ENCODE data around the gene HPGDS. TPM values are rescaled to one million over a fixed set of nuclear protein-coding genes. Genes with fewer than 3 reads are reported as not detected.
"Not testable (repeated sequence)": the region's sequence is repeated elsewhere in the genome, so short reads cannot be mapped to it uniquely, and the experiment has no call there.

The HPGDS gene
- not detected for total RNA-seq

DNA sequence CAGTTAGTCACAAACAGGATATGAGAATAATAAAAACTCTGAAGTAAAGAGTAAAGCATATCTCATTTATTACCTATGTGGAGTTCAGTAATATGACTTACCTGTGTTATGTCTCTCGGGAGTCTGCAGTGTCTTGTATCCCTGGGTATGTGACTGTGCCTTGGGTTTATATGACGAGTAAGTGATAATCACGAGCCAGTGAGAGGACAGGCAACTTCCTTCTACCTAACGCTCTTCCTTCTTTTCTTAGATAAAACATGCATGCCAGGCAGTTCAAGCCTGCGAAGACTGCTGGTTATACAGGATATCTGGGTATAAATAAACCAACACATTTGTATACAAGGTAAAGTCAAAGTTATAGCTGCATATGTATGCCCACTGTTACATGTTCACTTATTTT lies at the start of gene HPGDS:
TSS of gene HPGDS (minus strand) at position 143 of the 400 bp plus-strand sequence. CDS start 8,207 bp downstream, outside the sequence.
- H3K4me1 ChIP-seq: no peaks in the 10 kb centered on the region
- intact Hi-C loops (cut with DNase I): no loop called here
- DNase-seq (ENCODE audit: low spot score in 2 of 2): no peak
- no peak within 1 kb of the TSS for H3K27ac ChIP-seq
- H3K4me3 ChIP-seq: no peak within 1 kb of the TSS
- H3K9me3 ChIP-seq: no peaks in the 10 kb centered on the region
- H3K27me3 ChIP-seq: no peaks in the 10 kb centered on the region
- H3K36me3 ChIP-seq: no peaks in the 10 kb centered on the region
- TF ChIP-seq, protein P1, sequence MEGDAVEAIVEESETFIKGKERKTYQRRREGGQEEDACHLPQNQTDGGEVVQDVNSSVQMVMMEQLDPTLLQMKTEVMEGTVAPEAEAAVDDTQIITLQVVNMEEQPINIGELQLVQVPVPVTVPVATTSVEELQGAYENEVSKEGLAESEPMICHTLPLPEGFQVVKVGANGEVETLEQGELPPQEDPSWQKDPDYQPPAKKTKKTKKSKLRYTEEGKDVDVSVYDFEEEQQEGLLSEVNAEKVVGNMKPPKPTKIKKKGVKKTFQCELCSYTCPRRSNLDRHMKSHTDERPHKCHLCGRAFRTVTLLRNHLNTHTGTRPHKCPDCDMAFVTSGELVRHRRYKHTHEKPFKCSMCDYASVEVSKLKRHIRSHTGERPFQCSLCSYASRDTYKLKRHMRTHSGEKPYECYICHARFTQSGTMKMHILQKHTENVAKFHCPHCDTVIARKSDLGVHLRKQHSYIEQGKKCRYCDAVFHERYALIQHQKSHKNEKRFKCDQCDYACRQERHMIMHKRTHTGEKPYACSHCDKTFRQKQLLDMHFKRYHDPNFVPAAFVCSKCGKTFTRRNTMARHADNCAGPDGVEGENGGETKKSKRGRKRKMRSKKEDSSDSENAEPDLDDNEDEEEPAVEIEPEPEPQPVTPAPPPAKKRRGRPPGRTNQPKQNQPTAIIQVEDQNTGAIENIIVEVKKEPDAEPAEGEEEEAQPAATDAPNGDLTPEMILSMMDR (IDR thresholded peaks at IDR 0.05): no peak

DNA sequence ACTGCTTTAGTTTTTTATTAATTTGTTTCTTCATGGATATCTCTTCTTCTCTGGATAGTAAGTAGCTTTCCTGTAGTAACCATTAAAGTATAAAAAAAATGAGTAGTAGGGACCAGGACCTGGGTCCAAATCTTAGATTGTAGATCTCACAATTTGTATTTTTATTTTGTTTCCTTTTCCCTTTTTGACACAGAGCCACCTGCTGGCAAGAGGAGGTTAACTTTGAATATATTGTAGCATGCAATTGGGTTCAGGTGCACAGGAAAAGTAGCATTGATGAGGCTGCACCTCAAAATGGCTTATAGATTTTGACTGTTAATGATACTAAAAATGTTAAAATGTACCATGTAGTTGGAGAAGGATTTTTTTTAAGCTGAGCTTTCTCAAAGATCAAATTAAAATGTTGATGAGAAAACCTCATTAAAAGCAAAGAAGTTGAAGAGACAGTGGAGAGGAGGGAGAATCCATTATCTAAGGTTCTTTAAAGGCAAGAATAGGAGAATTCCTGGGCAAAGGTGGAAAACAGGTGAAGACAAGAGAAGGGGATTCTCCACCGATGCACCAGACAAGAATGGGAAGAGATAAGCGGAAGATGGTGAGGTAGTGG lies 48.3 kb upstream of the HPGDS start:
- TF ChIP-seq, protein P1 (IDR thresholded peaks at IDR 0.05): peak in 1 of 3 experiments; percentile 20
- H3K36me3 ChIP-seq: no peaks in the 10 kb centered on the region
- H3K4me1 ChIP-seq: no peaks in the 10 kb centered on the region
- DNase-seq (ENCODE audit: low spot score in 2 of 2): no peak
- no peak overlapping the region for H3K27ac ChIP-seq
- H3K27me3 ChIP-seq: no peaks in the 10 kb centered on the region
- no peaks in the 10 kb centered on the region for H3K9me3 ChIP-seq
- no peak overlapping the region for H3K4me3 ChIP-seq
- intact Hi-C loops (cut with DNase I): no loop called here

DNA sequence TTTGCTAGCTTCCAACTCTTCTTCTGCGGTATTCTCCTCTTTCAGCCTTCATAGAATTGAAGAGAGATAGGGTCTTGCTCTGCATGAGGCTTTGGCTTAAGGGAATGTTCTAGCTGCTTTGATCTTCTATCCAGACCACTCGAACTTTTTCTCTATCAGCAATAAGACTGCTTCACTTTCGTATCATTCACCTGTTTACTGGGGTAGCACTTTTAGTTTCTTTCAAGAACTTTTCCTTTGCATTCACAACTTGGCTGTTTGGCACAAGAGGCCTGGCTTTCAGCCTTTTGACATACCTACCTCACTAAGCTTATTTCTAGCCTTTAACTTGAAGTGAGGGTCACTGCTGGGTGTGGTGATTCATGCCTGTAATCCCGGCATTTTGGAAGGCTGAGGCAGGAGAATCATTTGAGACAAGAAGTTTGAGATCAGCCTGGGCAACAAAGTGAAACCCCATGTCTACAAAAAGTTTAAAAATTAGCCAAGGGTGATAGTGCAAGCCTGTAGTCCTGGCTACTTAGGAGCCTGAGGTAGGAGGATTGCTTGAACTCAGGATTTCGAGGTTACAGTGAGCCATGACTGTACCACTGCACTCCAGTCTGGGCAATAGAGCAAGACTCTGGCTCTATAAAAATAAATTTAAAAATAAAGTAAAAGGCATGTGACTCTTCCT lies 47.1 kb upstream of the HPGDS start:
- Histone ChIP-seq H3K36me3 (no peaks in the 10 kb centered on the region), H3K4me3 (no peak overlapping the region), H3K27me3 (no peaks in the 10 kb centered on the region), H3K27ac (no peak overlapping the region), H3K4me1 (no peaks in the 10 kb centered on the region), H3K9me3 (no peaks in the 10 kb centered on the region)
- DNase-seq (ENCODE audit: low spot score in 2 of 2): no peak
- intact Hi-C loops (cut with DNase I): no loop called here
- TF ChIP-seq, protein P1 (IDR thresholded peaks at IDR 0.05): no peak

DNA sequence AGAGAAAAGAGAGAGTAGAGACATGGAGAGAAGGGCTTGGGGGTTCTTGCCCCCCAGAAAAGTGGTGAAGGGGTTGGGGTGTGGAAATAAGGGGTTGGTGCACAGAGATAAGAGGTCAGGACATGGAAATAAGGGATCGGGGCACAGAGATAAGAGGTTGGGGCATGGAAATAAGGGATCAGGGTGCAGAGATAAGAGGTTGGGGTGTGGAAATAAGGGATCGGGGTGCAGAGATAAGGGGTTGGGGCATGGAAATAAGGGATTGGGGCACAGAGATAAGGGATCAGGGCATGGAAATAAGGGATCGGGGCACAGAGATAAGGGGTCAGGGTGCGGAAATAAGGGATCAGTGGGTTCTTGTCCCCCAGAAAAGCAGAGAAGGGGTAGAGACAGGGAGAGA lies 45.3 kb upstream of the HPGDS start:
- H3K4me3 ChIP-seq; H3K36me3 ChIP-seq; H3K9me3 ChIP-seq; DNase-seq (ENCODE audit: low spot score in 2 of 2); H3K27ac ChIP-seq; H3K4me1 ChIP-seq; H3K27me3 ChIP-seq; intact Hi-C loops (cut with DNase I): not testable (repeated sequence)

DNA sequence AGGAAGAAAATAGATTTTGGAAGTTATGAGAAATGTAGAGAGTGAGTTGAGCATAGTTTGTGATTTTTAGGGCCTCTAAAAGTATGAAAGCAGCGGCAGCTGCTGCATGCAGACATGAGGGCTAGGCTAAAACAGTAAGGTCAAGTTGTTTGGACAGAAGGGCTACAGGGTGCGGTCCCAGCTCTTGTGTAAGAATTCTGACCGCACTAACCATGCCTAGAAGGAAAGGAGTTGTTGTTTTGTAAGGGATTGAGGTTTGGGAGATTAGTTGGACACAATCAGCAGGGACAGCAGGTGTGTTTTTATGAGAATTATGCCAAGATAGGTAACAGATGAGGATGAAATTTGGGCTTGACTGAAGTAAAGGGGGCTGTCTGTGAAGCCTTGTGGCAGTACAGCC lies 42.8 kb upstream of the HPGDS start:
- H3K9me3 ChIP-seq; H3K4me3 ChIP-seq; intact Hi-C loops (cut with DNase I); H3K36me3 ChIP-seq; DNase-seq (ENCODE audit: low spot score in 2 of 2); H3K27me3 ChIP-seq; H3K4me1 ChIP-seq; H3K27ac ChIP-seq: not testable (repeated sequence)

DNA sequence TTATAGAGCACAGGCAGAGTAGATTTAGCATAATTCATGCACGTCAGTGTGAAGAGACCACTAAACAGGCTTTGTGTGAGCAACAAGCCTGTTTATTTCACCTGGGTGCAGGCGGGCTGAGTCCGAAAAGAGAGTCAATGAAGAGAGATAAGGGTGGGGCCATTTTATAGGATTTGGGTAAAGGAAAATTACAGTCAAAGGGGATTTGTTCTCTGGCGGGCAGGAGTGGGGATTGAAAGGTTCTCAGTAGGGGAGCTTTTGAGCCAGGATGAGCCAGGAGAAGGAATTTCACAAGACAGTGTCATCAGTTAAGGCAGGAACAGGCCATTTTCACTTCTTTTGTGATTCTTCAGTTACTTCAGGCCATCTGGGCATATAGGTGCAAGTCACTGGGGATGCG lies 40.3 kb upstream of the HPGDS start:
- H3K9me3 ChIP-seq; DNase-seq (ENCODE audit: low spot score in 2 of 2); intact Hi-C loops (cut with DNase I): not testable (repeated sequence)

DNA sequence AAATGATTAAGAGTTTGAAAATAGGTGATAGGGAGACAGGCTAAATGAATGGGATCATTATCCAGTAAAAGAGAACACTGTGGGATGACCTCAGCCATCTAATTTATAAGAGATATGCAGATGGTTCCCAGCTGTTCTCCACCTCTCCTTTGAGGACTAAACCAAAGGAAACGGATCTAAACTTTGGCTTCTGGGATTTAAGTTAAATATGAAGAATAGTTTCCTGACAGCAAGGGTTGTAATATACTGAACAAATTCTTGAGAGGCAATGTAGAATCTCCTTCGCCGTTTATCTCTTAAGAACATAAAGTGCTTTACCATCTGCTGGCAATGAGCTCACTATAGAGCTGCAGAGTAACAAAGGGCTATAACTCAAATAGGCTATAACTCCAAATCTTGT lies 35.4 kb upstream of the HPGDS start:
- DNase-seq (ENCODE audit: low spot score in 2 of 2): no peak
- intact Hi-C loops (cut with DNase I): no loop called here

More for the DNA sequence above, 40.3 kb upstream of the HPGDS start:
- H3K36me3 ChIP-seq, H3K27ac ChIP-seq, H3K4me3 ChIP-seq, H3K27me3 ChIP-seq, H3K4me1 ChIP-seq: not testable (repeated sequence)

More for the DNA sequence above, 35.4 kb upstream of the HPGDS start:
- no peak overlapping the region for H3K27ac ChIP-seq
- TF ChIP-seq, protein P1 (IDR thresholded peaks at IDR 0.05): no peak
- no peaks in the 10 kb centered on the region for H3K9me3 ChIP-seq
- H3K4me1 ChIP-seq: no peaks in the 10 kb centered on the region
- no peaks in the 10 kb centered on the region for H3K27me3 ChIP-seq
- H3K36me3 ChIP-seq: no peaks in the 10 kb centered on the region
- H3K4me3 ChIP-seq: no peak overlapping the region

Data from ascending aorta (tissue), 2 donors.